ENCODE measurements around the gene NBAS.

- TF ChIP-seq CTCF (IDR thresholded peaks at IDR 0.05) (no peak), POLR2A (IDR thresholded peaks at IDR 0.05) (no peak)
These were observed 415.2 kb downstream of the NBAS start for GRCh38 chr2:15145919-15146318.
